GM19463 (cell line): Measurements from ENCODE around the gene PRCC.
"Not testable (repeated sequence)": the region's sequence is repeated elsewhere in the genome, so short reads cannot be mapped to it uniquely, and the experiment has no call there.

Experiments
- ATAC-seq: cut with Tn5 transposase; IDR thresholded peaks from one replicate; pipeline ENCODE4 v1.9.1; 2021; ENCODE audit warnings: mild to moderate bottlenecking, moderate library complexity; ENCODE audit not compliant: unreplicated experiment

The PRCC gene

DNA sequence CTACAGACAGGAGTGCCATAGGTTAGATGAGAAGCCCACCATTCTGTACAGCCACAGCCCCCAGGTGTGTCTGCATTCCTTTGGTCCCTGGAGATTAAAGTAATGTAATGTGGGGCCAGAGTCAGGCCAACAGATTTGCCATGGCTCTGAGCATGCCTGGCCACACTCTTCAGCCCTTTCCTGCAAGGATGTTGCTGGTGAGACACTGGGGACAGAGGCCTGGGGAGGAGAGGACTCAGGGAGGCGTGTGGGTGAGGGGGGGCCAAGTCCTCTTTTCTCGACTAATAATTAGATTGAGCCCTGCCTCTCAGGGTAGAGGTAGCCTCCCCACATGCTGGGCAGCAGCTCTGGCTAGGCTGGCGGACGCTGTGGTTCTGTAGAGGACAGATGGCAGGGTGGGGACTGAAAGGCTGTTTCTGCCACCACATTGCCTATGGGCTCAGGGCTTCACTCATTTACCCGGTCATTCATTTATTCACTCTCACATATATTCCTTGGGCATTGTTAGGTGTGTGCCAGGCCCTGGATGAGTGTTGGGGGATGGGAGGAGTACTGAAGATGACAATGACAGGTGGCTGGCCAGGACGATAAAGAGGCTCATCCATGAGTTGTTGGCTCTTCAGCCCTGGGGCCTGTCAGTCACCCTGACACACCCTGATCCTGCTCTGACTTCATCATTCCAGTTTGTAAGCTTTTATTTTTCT, 7.1 kb upstream of the PRCC start:
- no peak for ATAC-seq

GRCh38 chr1:156760796-156761104, 6.6 kb upstream of the PRCC start:
- no peak for ATAC-seq

DNA sequence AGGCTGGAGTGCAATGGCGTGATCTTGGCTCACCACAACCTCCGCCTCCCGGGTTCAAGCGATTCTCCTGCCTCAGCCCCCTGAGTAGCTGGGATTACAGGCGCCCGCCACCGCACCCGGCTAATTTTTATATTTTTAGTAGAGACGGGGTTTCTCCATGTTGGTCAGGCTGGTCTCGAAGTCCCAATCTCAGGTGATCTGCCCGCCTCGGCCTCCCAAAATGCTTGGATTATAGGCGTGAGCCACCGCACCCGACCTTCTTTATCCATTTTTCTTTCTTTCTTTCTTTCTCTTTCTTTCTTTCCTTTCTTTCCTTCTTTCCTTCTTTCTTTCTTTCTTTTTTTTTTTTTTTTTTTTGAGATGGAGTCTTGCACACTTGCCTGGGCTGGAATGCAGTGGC, 2.2 kb upstream of the PRCC start:
- not testable (repeated sequence) for ATAC-seq

- ATAC-seq = no peak
These were observed 1.7 kb upstream of the PRCC start for GRCh38 chr1:156765666-156766065.

GRCh38 chr1:156766298-156767100, 836 bp upstream of the PRCC start:
- ATAC-seq = peak; percentile 5

DNA sequence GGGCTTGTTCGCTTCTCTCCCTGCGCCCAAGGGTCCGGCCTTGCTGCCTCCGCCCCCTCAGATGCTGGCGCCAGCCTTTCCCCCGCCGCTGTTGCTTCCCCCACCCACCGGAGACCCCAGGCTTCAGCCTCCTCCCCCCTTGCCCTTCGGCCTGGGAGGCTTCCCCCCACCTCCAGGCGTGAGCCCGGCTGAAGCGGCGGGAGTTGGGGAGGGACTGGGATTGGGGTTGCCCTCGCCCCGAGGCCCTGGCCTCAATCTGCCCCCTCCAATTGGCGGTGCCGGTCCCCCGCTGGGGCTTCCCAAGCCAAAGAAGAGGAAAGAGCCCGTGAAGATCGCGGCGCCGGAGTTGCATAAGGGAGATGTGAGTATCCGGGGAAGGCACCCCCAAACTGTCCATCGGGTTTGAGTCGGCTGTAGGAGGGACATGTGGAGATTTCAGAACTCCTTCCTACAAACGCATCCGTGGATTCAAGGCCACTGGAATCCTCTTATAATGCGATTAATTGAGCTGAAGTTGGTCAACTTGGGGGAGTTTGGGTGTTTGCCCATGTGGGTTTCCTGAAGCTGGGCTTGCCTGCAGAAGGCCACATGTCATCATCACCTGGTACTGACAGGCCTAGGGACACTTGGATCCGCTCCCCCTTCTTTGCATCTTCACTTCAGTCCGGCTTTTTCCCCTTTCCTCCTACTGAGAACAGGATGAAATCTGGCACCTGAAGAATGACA, 707 bp downstream of the PRCC start:
- no peak for ATAC-seq

DNA sequence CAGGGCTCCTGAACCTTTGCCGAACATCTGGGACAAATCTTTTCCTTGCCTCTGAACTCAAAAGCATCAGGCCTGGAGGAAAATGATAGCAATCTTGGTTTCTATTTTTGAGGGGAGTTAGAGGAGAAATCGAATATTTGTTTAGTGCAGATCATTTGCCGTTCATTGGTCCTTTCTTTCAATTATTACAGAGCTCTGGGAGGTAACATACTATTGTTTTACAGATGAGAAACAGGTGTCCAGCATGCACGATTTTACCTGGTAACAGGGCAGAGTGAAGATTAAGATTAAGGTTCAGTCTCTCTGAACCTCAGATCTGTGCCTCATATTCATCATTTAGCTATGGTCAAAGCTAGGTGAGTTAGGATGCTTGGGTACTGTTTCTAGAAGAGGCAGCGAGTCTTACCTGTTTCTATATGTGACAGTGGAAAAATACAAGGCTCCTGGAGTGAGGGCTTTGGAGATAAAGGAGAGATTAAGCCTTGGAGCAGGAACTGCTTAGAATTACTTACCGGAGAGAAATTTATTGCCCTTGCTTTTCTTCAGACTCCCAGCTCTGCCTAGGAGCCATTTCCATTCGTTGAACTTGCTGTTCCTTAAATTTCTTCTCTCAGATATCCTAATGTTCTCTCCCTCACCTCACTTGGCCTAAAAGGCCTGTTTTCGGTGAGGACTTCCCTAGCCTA, 1.4 kb downstream of the PRCC start:
- ATAC-seq = no peak

GRCh38 chr1:156772222-156772621, 4.9 kb downstream of the PRCC start:
- no peak for ATAC-seq

- ATAC-seq = no peak
These were observed 5.6 kb downstream of the PRCC start for GRCh38 chr1:156772728-156773497.

- no peak for ATAC-seq
These were observed 6.3 kb downstream of the PRCC start for GRCh38 chr1:156773607-156774006.

DNA sequence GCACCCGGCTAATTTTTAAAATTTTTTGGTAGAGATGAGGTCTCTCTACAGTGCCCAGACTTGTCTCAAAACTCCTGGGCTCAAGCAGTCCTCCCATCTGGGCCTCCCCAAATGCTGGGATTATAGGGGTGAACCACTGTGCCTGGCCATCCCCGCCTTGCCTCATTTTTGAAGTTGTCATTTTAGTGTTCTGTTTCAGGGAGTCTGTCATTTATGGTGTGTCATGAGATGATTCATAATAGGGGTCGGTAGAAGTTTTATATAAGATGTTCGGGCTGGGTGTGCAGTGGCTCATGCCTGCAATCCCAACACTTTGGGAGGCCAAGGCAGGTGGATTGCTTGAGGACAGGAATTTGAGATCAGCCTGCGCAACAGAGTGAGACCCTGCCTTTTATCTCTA, 8.5 kb downstream of the PRCC start:
- ATAC-seq = no peak

DNA sequence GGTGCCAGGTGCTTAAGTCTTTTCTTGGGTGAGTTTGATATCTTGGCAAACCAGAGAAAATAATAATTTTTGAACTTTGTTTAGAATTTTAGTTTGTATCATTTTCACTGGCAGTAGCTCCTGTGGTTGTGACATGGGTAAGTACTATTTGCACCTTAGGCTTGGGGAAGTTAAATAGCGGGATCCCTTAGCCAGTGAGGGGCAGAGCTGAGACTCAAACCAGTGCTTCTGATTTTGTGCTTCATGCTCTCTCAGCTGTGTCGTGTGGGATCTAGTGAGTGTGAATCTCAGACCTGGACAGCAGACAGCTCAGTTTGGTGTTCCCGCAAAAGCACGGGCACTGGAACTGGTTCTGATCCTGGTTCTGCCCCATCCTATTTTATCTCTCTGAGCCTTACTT, 9.6 kb downstream of the PRCC start:
- no peak for ATAC-seq

GRCh38 chr1:156777573-156777972, 10.2 kb downstream of the PRCC start:
- ATAC-seq = no peak

GRCh38 chr1:156781585-156782186, 14.4 kb downstream of the PRCC start:
- no peak for ATAC-seq

- no peak for ATAC-seq
These were observed 18.1 kb downstream of the PRCC start for GRCh38 chr1:156785458-156785857.

- ATAC-seq = no peak
These were observed 19.3 kb downstream of the PRCC start for GRCh38 chr1:156786640-156787039.

- ATAC-seq = no peak
These were observed 20.8 kb downstream of the PRCC start for GRCh38 chr1:156788136-156788535.

- ATAC-seq = no peak
These were observed 22.4 kb downstream of the PRCC start for GRCh38 chr1:156789621-156790318.

DNA sequence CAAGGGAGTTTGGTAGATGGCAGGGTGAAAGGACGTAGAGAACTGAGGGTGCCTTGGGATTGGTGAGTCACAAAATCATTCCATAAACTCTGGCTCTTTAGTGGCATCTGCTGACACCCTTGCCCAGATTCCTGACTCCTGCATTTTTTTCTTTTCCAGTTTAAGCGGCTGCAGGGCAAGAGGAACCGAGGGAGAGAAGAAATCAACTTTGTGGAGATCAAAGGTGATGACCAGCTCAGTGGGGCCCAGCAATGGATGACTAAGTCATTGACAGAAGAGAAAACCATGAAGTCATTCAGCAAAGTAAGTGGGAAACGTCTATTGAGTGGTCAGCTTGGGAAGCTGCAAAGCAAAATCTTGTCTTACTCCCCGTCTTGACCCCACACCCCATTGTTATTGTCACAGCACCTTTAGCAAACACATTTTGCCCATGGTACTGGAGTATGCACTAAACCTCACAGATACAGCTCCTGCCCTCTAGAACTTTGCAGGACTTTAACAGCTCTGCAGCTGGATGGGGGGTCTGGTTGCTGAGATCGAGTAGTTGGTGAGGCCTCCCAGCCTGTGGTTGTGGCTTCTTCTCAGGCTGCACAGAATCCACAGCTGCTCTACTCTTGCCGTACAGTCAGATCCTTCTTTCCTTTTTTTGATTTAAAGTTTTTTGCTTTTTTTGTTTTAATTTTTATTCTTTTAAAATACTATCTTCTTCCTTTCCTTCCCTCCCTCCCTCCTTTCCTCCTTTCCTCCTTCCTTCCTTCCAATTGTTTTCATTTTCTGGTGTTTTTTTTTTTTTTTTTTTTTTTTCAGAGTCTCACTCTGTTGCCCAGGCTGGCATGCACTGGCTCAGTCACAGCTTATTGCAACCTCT, 27.4 kb downstream of the PRCC start:
- no peak for ATAC-seq
